Stimulated activated CD4-positive, alpha-beta T cell treated with anti-CD3 and anti-CD28 coated beads, Interleukin-15, amount 100 ng/mL, for 1 hour (primary cell): ENCODE measurements around the gene GRK1.

Source experiments
- DNase-seq, 2 donors: peaks; one replicate each; pipeline ENCODE4 v3.0.0-alpha.2; 2020; ENCODE audit warnings: low read depth in 1 of 2, low spot score in 1 of 2

Gene GRK1

GRCh38 chr13:113774177-113775107, 107.4 kb downstream of the GRK1 start:
- no peak for DNase-seq

- DNase-seq = no peak
Observed at GRCh38 chr13:113775451-113776145, 108.6 kb downstream of the GRK1 start.

GRCh38 chr13:113776231-113777125, 109.5 kb downstream of the GRK1 start:
- no peak for DNase-seq

GRCh38 chr13:113777311-113778260, 110.6 kb downstream of the GRK1 start:
- DNase-seq = no peak

GRCh38 chr13:113781571-113781970, 114.6 kb downstream of the GRK1 start:
- no peak for DNase-seq

- no peak for DNase-seq
Observed at GRCh38 chr13:113782472-113782871, 115.5 kb downstream of the GRK1 start.

- DNase-seq = no peak
Observed at GRCh38 chr13:113783200-113783881, 116.3 kb downstream of the GRK1 start.

GRCh38 chr13:113783966-113784644, 117.1 kb downstream of the GRK1 start:
- no peak for DNase-seq

GRCh38 chr13:113784645-113785024, 117.6 kb downstream of the GRK1 start:
- DNase-seq = no peak

- DNase-seq = no peak
Observed at GRCh38 chr13:113785051-113786010, 118.3 kb downstream of the GRK1 start.

GRCh38 chr13:113786262-113786841, 119.3 kb downstream of the GRK1 start:
- no peak for DNase-seq
